GM12878 (cell line): ENCODE measurements around the gene FAM20A. TPM values are rescaled to one million over a fixed set of nuclear protein-coding genes. Genes with fewer than 3 reads are reported as not detected.
"Not testable (repeated sequence)": the region's sequence is repeated elsewhere in the genome, so short reads cannot be mapped to it uniquely, and the experiment has no call there.

Experiments used
- ATAC-seq: fragments of 200-7000 bp; cut with Tn5 transposase; 3 replicates; pipeline ENCODE4 v1.9.1; 2020; ENCODE audit warnings: mild to moderate bottlenecking, moderate library complexity
- BruUV-seq: library from RNA; stranded (reverse); fragments of 400-500 nt; replicated peaks from 2 replicates; lab custom pipeline; 2021; lab: Mats Ljungman, UMichigan
- CTCF ChIA-PET: fragments of 300-600 bp; sonication (Branson Sonifier 250); formaldehyde crosslinking; extraction: SDS; loops from one replicate; lab custom pipeline; 2021; ENCODE audit warnings: inconsistent platforms; lab: Yijun Ruan, JAX
- POLR2A ChIA-PET: fragments of 350-600 bp; formaldehyde crosslinking; extraction: SDS; loops from one replicate; lab custom pipeline; 2021; ENCODE audit warnings: inconsistent platforms; lab: Charles Lee
- RAD21 ChIA-PET: fragments of 300-600 bp; sonication (Branson Sonifier 250); formaldehyde crosslinking; loops from one replicate; lab custom pipeline; 2023; ENCODE audit warnings: antibody characterized with exemption; ENCODE audit not compliant: unreplicated experiment; lab: Charles Lee
- SMC1A ChIA-PET: fragments of 300-600 bp; sonication (Branson Sonifier 250); formaldehyde crosslinking; loops from one replicate; lab custom pipeline; 2023; ENCODE audit not compliant: unreplicated experiment, uncharacterized antibody; lab: Charles Lee
- DNase-seq: peaks from one replicate; pipeline ENCODE4 v3.0.0-alpha.2; 2011; ENCODE audit warnings: low read depth, low spot score
- FAIRE-seq: peaks from 3 replicates; lab custom pipeline; 2011; peaks lifted over from hg19 to GRCh38; lab: Jason Lieb, UNC
- H2AFZ ChIP-seq: 2 replicates; pipeline ENCODE4 v1.6.0; 2011; ENCODE audit warnings: low read depth, low read length, control low read depth; ENCODE audit not compliant: control insufficient read depth
- H3K27ac ChIP-seq: 2 replicates; pipeline ENCODE4 v1.5.1; 2011; ENCODE audit warnings: control low read depth; ENCODE audit not compliant: control insufficient read depth, insufficient read depth
- H3K27me3 ChIP-seq, 2 experiments: replicated peaks in 1 of 2; 2 replicates each; pipeline versions ENCODE4 v1.6.0 to v1.6.1; 2011; ENCODE audit warnings: low read length in 1 of 2; ENCODE audit not compliant: control insufficient read depth in 2 of 2, insufficient read depth in 2 of 2
- H3K36me3 ChIP-seq, 2 experiments: 2 replicates each; pipeline ENCODE4 v1.5.1; 2011; ENCODE audit warnings: low read length in 1 of 2; ENCODE audit not compliant: control insufficient read depth in 2 of 2, insufficient read depth in 2 of 2
- H3K4me1 ChIP-seq: 2 replicates; pipeline ENCODE4 v1.6.1; 2011; ENCODE audit warnings: mild to moderate bottlenecking, low read length, moderate library complexity, mixed read lengths; ENCODE audit not compliant: control insufficient read depth, insufficient read depth
- H3K4me2 ChIP-seq: 2 replicates; pipeline ENCODE4 v1.6.0; 2011; ENCODE audit warnings: control low read depth; ENCODE audit not compliant: control insufficient read depth, insufficient read depth
- H3K4me3 ChIP-seq: fragments of 200-600 bp; sonication (generic); 2 replicates; pipeline ENCODE4 v1.5.1; 2016
- H3K79me2 ChIP-seq: 2 replicates; pipeline ENCODE4 v1.6.0; 2011; ENCODE audit warnings: low read length; ENCODE audit not compliant: control insufficient read depth, insufficient read depth
- H3K9ac ChIP-seq: 2 replicates; pipeline ENCODE4 v1.8.0; 2011; ENCODE audit warnings: low read length, control low read depth, mixed read lengths; ENCODE audit not compliant: control insufficient read depth, insufficient read depth
- H3K9me3 ChIP-seq: replicated peaks from 3 replicates; pipeline ENCODE4 v1.5.1; 2011; ENCODE audit warnings: mild to moderate bottlenecking, low read length; ENCODE audit not compliant: control insufficient read depth, insufficient read depth
- H4K20me1 ChIP-seq: 2 replicates; pipeline ENCODE4 v1.6.0; 2011; ENCODE audit not compliant: control insufficient read depth, insufficient read depth
- WGBS: methylation state at CpG from one replicate; pipeline ENCODE4 v1.1.6; 2016; ENCODE audit warnings: low lambda C conversion rate; ENCODE audit not compliant: insufficient replicate concordance, insufficient coverage; ENCODE audit errors: missing lambda C conversion rate; 5-methylcytosine and 5-hydroxymethylcytosine counted together
- in situ Hi-C: fragments of 300-500 bp; cut with MboI; formaldehyde crosslinking; loops from 9 replicates; pipeline ENCODE4 v1.14.3; 2018; ENCODE audit warnings: mixed read lengths
- intact Hi-C: fragments of 100-400 bp; cut with micrococcal nuclease; formaldehyde crosslinking; loops from one replicate; pipeline ENCODE4 v1.14.2; 2022; ENCODE audit not compliant: unreplicated experiment
- polyA plus RNA-seq, 11 experiments: library from polyadenylated mRNA; depleted of rRNA in 4 of 11; unstranded in 6 of 11; stranded (reverse) in 5 of 11; fragments of >200 nt; fragmentation: Nextera tagmentation in 4 of 11; fragmentation: Illumina TruSeq in 1 of 11; extraction: Ambion mirVana in 4 of 11; extraction: Trizol in 1 of 11; gene quantifications; 1 replicate in 1 of 11; 2 replicates in 10 of 11; pipeline versions ENCODE4 v1.2.1 to v1.2.3, GENCODE V29; 2011 to 2016; ENCODE audit warnings: inconsistent platforms in 2 of 11, missing spikeins in 2 of 11, low read depth in 1 of 11
- total RNA-seq, 4 experiments: library from RNA; depleted of rRNA in 3 of 4; stranded (reverse); fragments of >200 nt in 3 of 4; fragmentation: Illumina TruSeq in 1 of 4; extraction: Trizol in 1 of 4; gene quantifications; 2 replicates each; pipeline versions ENCODE4 v1.2.1 to v1.2.3, GENCODE V29; 2013 to 2021
- TF ChIP-seq, protein P1 (sequence below): fragments of 450-650 bp; IDR thresholded peaks from 2 replicates; pipeline ENCODE4 v1.6.1; 2017; ENCODE audit warnings: mild to moderate bottlenecking

The FAM20A gene
- total and polyA plus RNA-seq, 10 of the 15 experiments (the other 5 are each of a cell fraction or from before 2014, with no cell fraction given) = 0.13 TPM; not detected in 9

DNA sequence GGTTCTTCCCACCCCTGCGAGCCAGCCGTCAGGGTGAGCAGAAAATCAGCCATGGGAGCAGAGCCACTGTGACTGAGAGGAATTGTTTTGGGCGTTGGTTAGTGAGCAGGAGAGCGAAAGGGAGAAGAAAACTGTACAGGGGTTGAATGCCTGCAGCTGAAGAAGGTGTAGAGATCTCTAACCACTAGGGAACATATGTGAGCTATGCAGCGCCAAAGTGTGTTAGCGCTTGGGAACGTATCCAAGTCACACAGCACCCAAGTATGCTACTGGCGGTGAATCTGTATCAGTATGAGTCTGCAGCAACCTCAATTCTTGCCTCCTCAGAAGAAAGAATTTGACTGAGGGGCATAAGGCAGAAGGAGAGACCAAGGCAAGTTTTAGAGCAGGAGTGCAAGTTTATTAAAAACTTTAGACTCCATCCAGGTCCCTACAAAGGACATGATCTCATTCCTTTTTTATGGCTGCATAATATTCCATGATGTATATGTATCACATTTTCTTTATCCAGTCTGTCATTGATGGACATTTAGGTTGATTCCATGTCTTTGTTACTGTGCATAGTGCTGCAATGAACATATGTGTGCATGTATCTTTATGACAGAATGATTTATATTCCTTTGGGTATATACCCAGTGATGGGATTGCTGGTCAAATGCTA, 108.6 kb downstream of the FAM20A start:
- SMC1A ChIA-PET, FAIRE-seq, BruUV-seq, H2AFZ ChIP-seq, CTCF ChIA-PET, H3K79me2 ChIP-seq, H3K9ac ChIP-seq, in situ Hi-C loops, H3K36me3 ChIP-seq, H3K27me3 ChIP-seq, intact Hi-C loops, ATAC-seq, POLR2A ChIA-PET, H3K27ac ChIP-seq, H3K4me2 ChIP-seq, H4K20me1 ChIP-seq, DNase-seq, H3K4me3 ChIP-seq, H3K9me3 ChIP-seq: not testable (repeated sequence)
- peaks cover 32% of the 10 kb centered on the region for H3K4me1 ChIP-seq
- TF ChIP-seq, protein P1, sequence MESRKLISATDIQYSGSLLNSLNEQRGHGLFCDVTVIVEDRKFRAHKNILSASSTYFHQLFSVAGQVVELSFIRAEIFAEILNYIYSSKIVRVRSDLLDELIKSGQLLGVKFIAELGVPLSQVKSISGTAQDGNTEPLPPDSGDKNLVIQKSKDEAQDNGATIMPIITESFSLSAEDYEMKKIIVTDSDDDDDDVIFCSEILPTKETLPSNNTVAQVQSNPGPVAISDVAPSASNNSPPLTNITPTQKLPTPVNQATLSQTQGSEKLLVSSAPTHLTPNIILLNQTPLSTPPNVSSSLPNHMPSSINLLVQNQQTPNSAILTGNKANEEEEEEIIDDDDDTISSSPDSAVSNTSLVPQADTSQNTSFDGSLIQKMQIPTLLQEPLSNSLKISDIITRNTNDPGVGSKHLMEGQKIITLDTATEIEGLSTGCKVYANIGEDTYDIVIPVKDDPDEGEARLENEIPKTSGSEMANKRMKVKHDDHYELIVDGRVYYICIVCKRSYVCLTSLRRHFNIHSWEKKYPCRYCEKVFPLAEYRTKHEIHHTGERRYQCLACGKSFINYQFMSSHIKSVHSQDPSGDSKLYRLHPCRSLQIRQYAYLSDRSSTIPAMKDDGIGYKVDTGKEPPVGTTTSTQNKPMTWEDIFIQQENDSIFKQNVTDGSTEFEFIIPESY = peak; percentile 65; the same call in 1 of the 2 replicates
- WGBS = 73% methylated on average over 8 of the region's 8 CpGs
- RAD21 ChIA-PET = interaction anchor here (0.7 kb wide), 1 partner anchor 20 kb away, joined by 3 read pairs; the partner anchor contains the start of gene PRKAR1A
